ENCODE measurements around the gene RGS11.
"Not testable (repeated sequence)": the region's sequence is repeated elsewhere in the genome, so short reads cannot be mapped to it uniquely, and the experiment has no call there.

Gene RGS11

GRCh38 chr16:264440-264951, 11.2 kb downstream of the RGS11 start:
- DNase-seq (ENCODE audit: low read depth in 1 of 2, low spot score in 1 of 2) = no peak

- no peak for DNase-seq (ENCODE audit: low read depth in 1 of 2, low spot score in 1 of 2)
Measured at GRCh38 chr16:263944-264343, 11.8 kb downstream of the RGS11 start.

GRCh38 chr16:263182-263774, 12.5 kb downstream of the RGS11 start:
- DNase-seq (ENCODE audit: low read depth in 1 of 2, low spot score in 1 of 2) = no peak

GRCh38 chr16:262121-262745, 13.5 kb downstream of the RGS11 start:
- no peak for DNase-seq (ENCODE audit: low read depth in 1 of 2, low spot score in 1 of 2)

- no peak for DNase-seq (ENCODE audit: low read depth in 1 of 2, low spot score in 1 of 2)
Measured at GRCh38 chr16:261031-261691, 14.6 kb downstream of the RGS11 start.

GRCh38 chr16:260326-260725, 15.4 kb downstream of the RGS11 start:
- DNase-seq (ENCODE audit: low read depth in 1 of 2, low spot score in 1 of 2) = no peak

GRCh38 chr16:259814-260253, 15.9 kb downstream of the RGS11 start:
- DNase-seq (ENCODE audit: low read depth in 1 of 2, low spot score in 1 of 2) = no peak

GRCh38 chr16:259226-259625, 16.5 kb downstream of the RGS11 start:
- DNase-seq (ENCODE audit: low read depth in 1 of 2, low spot score in 1 of 2) = no peak

GRCh38 chr16:258091-258490, 17.7 kb downstream of the RGS11 start:
- DNase-seq (ENCODE audit: low read depth in 1 of 2, low spot score in 1 of 2) = not testable (repeated sequence)

- no peak for DNase-seq (ENCODE audit: low read depth in 1 of 2, low spot score in 1 of 2)
Measured at GRCh38 chr16:255183-255582, 20.6 kb downstream of the RGS11 start.

- DNase-seq (ENCODE audit: low read depth in 1 of 2, low spot score in 1 of 2) = no peak
Measured at GRCh38 chr16:254461-254860, 21.3 kb downstream of the RGS11 start.

GRCh38 chr16:253833-254232, 21.9 kb downstream of the RGS11 start:
- no peak for DNase-seq (ENCODE audit: low read depth in 1 of 2, low spot score in 1 of 2)

GRCh38 chr16:252366-253337, 23.1 kb downstream of the RGS11 start:
- no peak for DNase-seq (ENCODE audit: low read depth in 1 of 2, low spot score in 1 of 2)

- DNase-seq (ENCODE audit: low read depth in 1 of 2, low spot score in 1 of 2) = no peak
Measured at GRCh38 chr16:249431-249830, 26.3 kb downstream of the RGS11 start.

- no peak for DNase-seq (ENCODE audit: low read depth in 1 of 2, low spot score in 1 of 2)
Measured at GRCh38 chr16:247027-247426, 28.7 kb downstream of the RGS11 start.

- no peak for DNase-seq (ENCODE audit: low read depth in 1 of 2, low spot score in 1 of 2)
Measured at GRCh38 chr16:245105-245504, 30.6 kb downstream of the RGS11 start.

GRCh38 chr16:243348-243747, 32.4 kb downstream of the RGS11 start:
- no peak for DNase-seq (ENCODE audit: low read depth in 1 of 2, low spot score in 1 of 2)

GRCh38 chr16:242281-242680, 33.5 kb downstream of the RGS11 start:
- no peak for DNase-seq (ENCODE audit: low read depth in 1 of 2, low spot score in 1 of 2)

GRCh38 chr16:240559-240958, 35.2 kb downstream of the RGS11 start:
- DNase-seq (ENCODE audit: low read depth in 1 of 2, low spot score in 1 of 2) = no peak

GRCh38 chr16:239948-240277, 35.8 kb downstream of the RGS11 start:
- DNase-seq (ENCODE audit: low read depth in 1 of 2, low spot score in 1 of 2) = no peak
